Thyroid gland (tissue), 4 donors: ENCODE results near the gene SMIM8. TPM values are rescaled to one million over a fixed set of nuclear protein-coding genes. Genes with fewer than 3 reads are reported as not detected.
"Not testable (repeated sequence)": the region's sequence is repeated elsewhere in the genome, so short reads cannot be mapped to it uniquely, and the experiment has no call there.

Source experiments
- DNase-seq, 2 donors: peaks; one replicate each; pipeline ENCODE4 v3.0.0-alpha.2; 2019
- H3K27ac ChIP-seq, 3 donors: fragments of 200-600 bp; sonication (generic); 1 replicate in 2 of 3; 2 replicates in 1 of 3; pipeline ENCODE4 v1.5.1; 2016 to 2019; ENCODE audit warnings: mild to moderate bottlenecking in 1 of 3, moderate library complexity in 1 of 3
- H3K27me3 ChIP-seq: fragments of 200-600 bp; sonication (generic); one replicate; pipeline ENCODE4 v1.5.1; 2019
- H3K36me3 ChIP-seq, 2 donors: fragments of 200-600 bp; sonication (generic); one replicate each; pipeline ENCODE4 v1.5.1; 2016 to 2019
- H3K4me1 ChIP-seq, 2 donors: fragments of 200-600 bp; sonication (generic); one replicate each; pipeline ENCODE4 v1.5.1; 2017 to 2019
- H3K4me3 ChIP-seq, 3 donors: fragments of 200-600 bp; sonication (generic); replicated peaks in 1 of 3; 1 replicate in 2 of 3; 2 replicates in 1 of 3; pipeline ENCODE4 v1.5.1; 2016; ENCODE audit warnings: mild to moderate bottlenecking in 1 of 3
- H3K9me3 ChIP-seq: fragments of 200-600 bp; sonication (generic); one replicate; pipeline ENCODE4 v1.5.1; 2017
- CTCF ChIP-seq, 6 experiments: fragments of 200-600 bp in 3 of 6; fragments of 450-650 bp in 3 of 6; sonication (generic) in 3 of 6; IDR thresholded peaks; one replicate each; pipeline ENCODE4 v1.5.1; 2016 to 2019; ENCODE audit warnings: antibody characterized with exemption in 6 of 6, mild to moderate bottlenecking in 2 of 6, inconsistent platforms in 1 of 6, moderate library complexity in 1 of 6
- POLR2A ChIP-seq, 2 donors: fragments of 450-650 bp; IDR thresholded peaks; one replicate each; pipeline ENCODE4 v1.6.1; 2017; ENCODE audit warnings: antibody characterized with exemption in 2 of 2, mild to moderate bottlenecking in 2 of 2, moderate library complexity in 1 of 2
- WGBS, 2 donors: methylation state at CpG; one replicate each; pipeline ENCODE4 v1.1.5; 2017; 5-methylcytosine and 5-hydroxymethylcytosine counted together
- intact Hi-C: fragments of 100-400 bp; cut with DNase I; formaldehyde crosslinking; loops from one replicate; pipeline ENCODE4 v1.15.1; 2023
- total RNA-seq, 4 donors: library from RNA; depleted of rRNA; stranded (reverse); fragments of >200 nt; gene quantifications; one replicate each; pipeline ENCODE4 v1.2.3, GENCODE V29; 2016

Gene SMIM8
- total RNA-seq, 4 donors from 2014 or later = 16.4 to 18.9 (median 17.6) TPM

- intact Hi-C loops = no loop called here
- Histone ChIP-seq H3K9me3 (no peaks in the 10 kb centered on the region), H3K4me3 (no peak overlapping the region), H3K36me3 (no peaks in the 10 kb centered on the region), H3K27me3 (no peaks in the 10 kb centered on the region), H3K27ac (no peak overlapping the region), H3K4me1 (no peaks in the 10 kb centered on the region)
- TF ChIP-seq CTCF (IDR thresholded peaks at IDR 0.05) (no peak), POLR2A (IDR thresholded peaks at IDR 0.05) (no peak)
- no peak for DNase-seq
- WGBS, 2 donors = 75 to 91% methylated on average over 2 of the region's 2 CpGs
These were observed 30.5 kb upstream of the SMIM8 start for GRCh38 chr6:87291883-87292282.

- DNase-seq = no peak
- intact Hi-C loops = no loop called here
- Histone ChIP-seq H3K4me1 (no peaks in the 10 kb centered on the region), H3K4me3 (no peak overlapping the region), H3K36me3 (no peaks in the 10 kb centered on the region), H3K9me3 (no peaks in the 10 kb centered on the region), H3K27me3 (no peaks in the 10 kb centered on the region), H3K27ac (no peak overlapping the region)
- WGBS, 2 donors = 85 to 89% methylated on average over 4 of the region's 4 CpGs
- no peak for TF ChIP-seq CTCF (IDR thresholded peaks at IDR 0.05)
These were observed 28.9 kb upstream of the SMIM8 start for GRCh38 chr6:87293526-87293925.

- Histone ChIP-seq H3K27ac (no peak overlapping the region), H3K9me3 (no peaks in the 10 kb centered on the region), H3K27me3 (no peaks in the 10 kb centered on the region), H3K36me3 (no peaks in the 10 kb centered on the region), H3K4me1 (no peaks in the 10 kb centered on the region), H3K4me3 (no peak overlapping the region)
- TF ChIP-seq POLR2A (IDR thresholded peaks at IDR 0.05) (no peak), CTCF (IDR thresholded peaks at IDR 0.05) (no peak)
- no peak for DNase-seq
- intact Hi-C loops = no loop called here
- WGBS, 2 donors = 53 to 78% methylated on average over 1 of the region's 1 CpG
These were observed 25.3 kb upstream of the SMIM8 start for GRCh38 chr6:87297119-87297518.

- H3K9me3 ChIP-seq, DNase-seq, intact Hi-C loops, H3K27me3 ChIP-seq, H3K27ac ChIP-seq, H3K4me1 ChIP-seq, H3K4me3 ChIP-seq, H3K36me3 ChIP-seq: not testable (repeated sequence)
- 93 to 95% methylated on average over 5 to 8 of the region's 9 CpGs for WGBS, 2 donors
These were observed 21.1 kb upstream of the SMIM8 start for GRCh38 chr6:87301277-87301676.

- Histone ChIP-seq H3K4me3 (no peak overlapping the region), H3K4me1 (no peaks in the 10 kb centered on the region), H3K9me3 (no peaks in the 10 kb centered on the region), H3K27ac (no peak overlapping the region), H3K27me3 (no peaks in the 10 kb centered on the region), H3K36me3 (no peaks in the 10 kb centered on the region)
- DNase-seq = no peak
- intact Hi-C loops = no loop called here
- WGBS, 2 donors = 71 to 73% methylated on average over 4 of the region's 4 CpGs
- TF ChIP-seq POLR2A (IDR thresholded peaks at IDR 0.05) = no peak
- no peak for TF ChIP-seq CTCF (IDR thresholded peaks at IDR 0.05)
These were observed 13.4 kb upstream of the SMIM8 start for GRCh38 chr6:87308970-87309369.

GRCh38 chr6:87312860-87313259, 9.5 kb upstream of the SMIM8 start:
- TF ChIP-seq POLR2A (IDR thresholded peaks at IDR 0.05) = no peak
- TF ChIP-seq CTCF (IDR thresholded peaks at IDR 0.05) = no peak
- Histone ChIP-seq H3K27me3 (no peaks in the 10 kb centered on the region), H3K27ac (no peak overlapping the region), H3K4me3 (no peak overlapping the region), H3K4me1 (no peaks in the 10 kb centered on the region), H3K36me3 (no peaks in the 10 kb centered on the region), H3K9me3 (no peaks in the 10 kb centered on the region)
- intact Hi-C loops = no loop called here
- WGBS, 2 donors = 62 to 85% methylated on average over 1 of the region's 1 CpG
- DNase-seq = no peak
